ENCODE measurements around the gene MS4A6A. TPM values are rescaled to one million over a fixed set of nuclear protein-coding genes. Genes with fewer than 3 reads are reported as not detected.
A peak's percentile ranks its signal among the peaks of the same experiment; 100 is the strongest.

MS4A6A gene
- total and polyA plus RNA-seq, 9 of the 15 experiments (the other 6 are each of a cell fraction or from before 2014, with no cell fraction given): 0.57 to 9.5 (median 4.2) TPM

- no peak for TF ChIP-seq ZNF830 (CRISPR knock-in tag; IDR thresholded peaks at IDR 0.05)
- no peak for TF ChIP-seq RB1 (IDR thresholded peaks at IDR 0.05; ENCODE audit: low read depth)
- TF ChIP-seq ZNF274 (IDR thresholded peaks at IDR 0.05; ENCODE audit: borderline replicate concordance, low read depth, low read length): no peak
- peak; percentile 74; the same call in 1 of the 2 replicates for TF ChIP-seq ZNF584 (CRISPR knock-in tag; IDR thresholded peaks at IDR 0.05; ENCODE audit: low read depth)
- TF ChIP-seq JUND (IDR thresholded peaks at IDR 0.05; ENCODE audit: borderline replicate concordance, low read depth, low read length): peak; percentile 37; the same call in 1 of the 2 replicates
- TF ChIP-seq JUND (tag; IDR thresholded peaks at IDR 0.05; ENCODE audit: borderline replicate concordance, low read depth, low read length): peak; percentile 69; the same call in 2 of the 3 replicates
- TF ChIP-seq ZKSCAN8 (CRISPR knock-in tag; IDR thresholded peaks at IDR 0.05): peak; percentile 68; the same call in 1 of the 2 replicates
- TF ChIP-seq MTA2 (IDR thresholded peaks at IDR 0.05; ENCODE audit: low read depth): peak; percentile 22; the same call in 1 of the 2 replicates
- TF ChIP-seq, protein P1, sequence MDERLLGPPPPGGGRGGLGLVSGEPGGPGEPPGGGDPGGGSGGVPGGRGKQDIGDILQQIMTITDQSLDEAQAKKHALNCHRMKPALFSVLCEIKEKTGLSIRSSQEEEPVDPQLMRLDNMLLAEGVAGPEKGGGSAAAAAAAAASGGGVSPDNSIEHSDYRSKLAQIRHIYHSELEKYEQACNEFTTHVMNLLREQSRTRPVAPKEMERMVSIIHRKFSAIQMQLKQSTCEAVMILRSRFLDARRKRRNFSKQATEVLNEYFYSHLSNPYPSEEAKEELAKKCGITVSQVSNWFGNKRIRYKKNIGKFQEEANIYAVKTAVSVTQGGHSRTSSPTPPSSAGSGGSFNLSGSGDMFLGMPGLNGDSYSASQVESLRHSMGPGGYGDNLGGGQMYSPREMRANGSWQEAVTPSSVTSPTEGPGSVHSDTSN (CRISPR knock-in tag; IDR thresholded peaks at IDR 0.05; ENCODE audit: low read depth): no peak
- TF ChIP-seq, protein P1 (tag; conservative IDR thresholded peaks at IDR 0.05; ENCODE audit: low read depth): peak; percentile 69
- no peak for TF ChIP-seq ZNF551 (CRISPR knock-in tag; IDR thresholded peaks at IDR 0.05)
- TF ChIP-seq ZNF764 (CRISPR knock-in tag; IDR thresholded peaks at IDR 0.05; ENCODE audit: low read depth): no peak
- no peak for TF ChIP-seq GATAD2A (IDR thresholded peaks at IDR 0.05)
- TF ChIP-seq HDAC2 (IDR thresholded peaks at IDR 0.05): 0 out of 2 replicates have a peak, but pooled peaks have one; percentile 17
- TF ChIP-seq SMC3 (conservative IDR thresholded peaks at IDR 0.05; ENCODE audit: insufficient read depth, low read depth, low read length): 0 out of 2 replicates have a peak, but pooled peaks have one; percentile 9
- peak; percentile 83 for TF ChIP-seq ZNF24 (IDR thresholded peaks at IDR 0.05)
- no peak for TF ChIP-seq TSHZ1 (CRISPR knock-in tag; IDR thresholded peaks at IDR 0.05)
- TF ChIP-seq ZMIZ1 (IDR thresholded peaks at IDR 0.05; ENCODE audit: low read depth in 2 of 2, low read length in 2 of 2): no peak
- TF ChIP-seq L3MBTL2 (IDR thresholded peaks at IDR 0.05): peak; percentile 23; the same call in 1 of the 2 replicates
Measured at GRCh38 chr11:60193687-60194433, 11.0 kb upstream of the MS4A6A start (continued).

Measured in K562 (cell line).